Measurements from ENCODE around the gene KCNIP3.
"Not testable (repeated sequence)": the region's sequence is repeated elsewhere in the genome, so short reads cannot be mapped to it uniquely, and the experiment has no call there.

KCNIP3 gene

GRCh38 chr2:95346738-95347671, 49.9 kb downstream of the KCNIP3 start:
- no peak for DNase-seq (ENCODE audit: low read depth)

DNA sequence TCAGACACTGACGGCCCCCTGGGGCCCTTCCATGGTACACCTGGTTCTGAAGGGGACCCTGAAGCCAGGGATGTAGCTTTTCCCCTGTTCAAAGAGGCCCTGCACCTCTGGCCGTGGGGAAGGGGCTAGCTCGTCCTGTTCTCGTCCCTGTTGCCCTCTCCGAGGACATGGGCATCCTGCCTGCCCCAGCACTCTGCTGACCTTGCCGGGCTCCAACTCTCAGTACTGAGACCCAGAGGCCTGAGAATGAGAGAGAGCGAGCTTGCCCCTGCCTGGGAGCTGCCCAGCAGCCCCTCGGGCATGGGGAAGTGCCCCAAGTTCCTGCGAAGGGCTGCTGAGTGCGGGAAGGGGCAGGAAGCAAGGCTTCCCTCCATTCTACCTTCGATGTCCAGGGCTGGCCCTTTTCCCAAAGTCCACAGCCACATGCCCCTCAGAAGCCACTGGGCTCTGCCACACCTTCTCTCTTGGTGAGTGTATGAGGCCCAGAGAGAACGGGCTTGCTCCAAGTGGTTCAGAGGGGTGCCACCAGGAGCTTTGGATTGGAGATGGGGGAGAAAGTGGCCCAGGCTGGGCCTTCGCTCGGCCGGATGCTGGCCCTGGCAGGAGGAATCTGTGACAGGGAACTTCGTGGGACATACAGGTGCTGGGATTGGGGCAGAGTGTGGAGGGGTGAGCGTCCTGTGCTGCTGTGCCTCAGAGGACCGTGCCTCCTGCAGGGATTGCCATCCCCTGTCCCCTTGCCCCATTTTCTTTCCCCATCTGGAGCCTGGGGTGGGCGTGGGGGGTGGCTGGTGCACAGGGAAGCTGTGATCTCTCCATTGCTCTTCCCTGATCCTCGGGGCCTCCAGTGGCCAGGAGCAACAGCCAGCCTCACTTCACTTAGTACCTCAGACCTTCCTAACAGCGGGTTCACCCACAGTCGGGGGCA, 50.8 kb downstream of the KCNIP3 start:
- no peak for DNase-seq (ENCODE audit: low read depth)

DNA sequence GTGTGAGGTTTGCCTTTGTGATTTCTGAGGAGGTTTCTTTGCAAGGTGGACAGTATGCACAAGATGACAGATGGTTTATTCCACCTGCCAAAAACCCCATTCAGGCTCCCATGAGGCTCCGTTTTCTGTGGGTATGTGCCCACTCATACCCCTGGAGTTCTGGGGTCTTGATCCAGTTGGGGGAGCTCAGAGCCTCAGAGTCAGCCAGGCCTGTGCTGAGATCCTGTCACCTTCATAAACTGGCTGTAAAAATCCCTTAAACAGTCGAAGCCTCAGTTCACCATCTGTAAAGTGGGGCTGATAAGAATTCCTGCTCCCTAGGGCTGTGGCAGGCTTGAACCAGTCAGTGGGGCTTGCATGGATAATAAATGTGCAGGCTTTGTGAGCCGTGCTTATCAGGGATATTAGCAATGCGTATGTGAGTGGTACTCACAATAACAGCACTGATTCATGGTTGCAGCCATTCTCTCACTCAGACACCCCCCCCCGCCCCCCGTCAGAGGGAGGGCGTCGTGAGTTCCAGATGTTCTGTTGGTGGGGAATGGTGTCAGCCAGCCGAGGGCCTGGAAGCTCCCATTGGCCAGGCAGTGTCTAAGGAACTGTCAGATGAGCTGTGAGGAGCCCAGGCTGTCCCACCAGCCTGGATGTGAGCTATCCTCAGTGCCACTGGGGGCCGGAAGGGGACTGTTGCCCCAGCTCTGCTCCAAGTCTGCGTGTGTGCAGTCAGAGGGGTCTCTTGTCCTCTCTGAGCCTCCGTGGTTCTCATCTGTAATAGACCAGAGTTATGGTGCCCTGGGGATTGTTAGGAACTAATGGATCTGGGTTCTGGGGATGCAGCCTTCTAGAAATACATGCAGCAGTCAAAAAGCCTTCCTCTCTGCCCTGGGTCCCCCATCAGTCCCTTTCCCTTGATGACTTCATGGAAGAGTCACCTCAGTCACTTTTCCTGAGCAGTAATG, 51.7 kb downstream of the KCNIP3 start:
- no peak for DNase-seq (ENCODE audit: low read depth)

DNA sequence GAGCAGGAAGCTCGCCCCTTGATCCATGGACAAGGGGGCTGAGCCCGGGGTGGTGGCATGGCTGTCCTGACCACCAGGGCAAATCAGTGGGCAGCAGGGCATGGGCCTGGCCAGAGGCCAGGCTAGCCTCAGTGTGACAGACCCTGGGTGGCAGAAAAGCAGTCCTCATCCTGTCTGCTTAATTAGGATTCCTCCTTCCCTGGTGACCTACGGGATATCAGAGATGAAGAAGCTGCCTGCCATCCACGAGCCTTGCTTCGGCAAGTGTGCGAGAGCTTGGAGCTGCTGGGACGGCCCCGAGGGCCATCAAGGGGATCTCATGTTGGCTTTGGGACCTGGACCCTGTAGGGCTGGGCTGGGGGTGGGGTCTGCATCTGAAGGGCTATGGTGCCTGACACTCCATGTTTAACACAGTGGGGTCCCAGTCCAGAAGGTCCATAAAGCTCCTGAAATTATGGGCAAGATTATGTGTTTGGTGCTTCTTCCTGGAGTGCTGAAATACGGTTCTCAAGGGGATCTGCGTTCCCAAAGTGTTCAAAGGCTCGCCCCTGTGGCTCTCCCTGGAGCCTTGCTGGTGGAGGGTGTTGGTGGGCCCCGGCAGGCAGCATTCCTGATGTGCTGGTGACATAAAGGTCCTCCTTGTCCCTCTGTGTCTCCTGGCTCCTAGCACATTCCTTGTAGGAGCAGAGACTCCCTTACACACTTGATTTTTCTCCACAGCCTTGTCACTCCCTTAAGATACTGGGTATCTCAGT, 52.6 kb downstream of the KCNIP3 start:
- DNase-seq (ENCODE audit: low read depth) = no peak

DNA sequence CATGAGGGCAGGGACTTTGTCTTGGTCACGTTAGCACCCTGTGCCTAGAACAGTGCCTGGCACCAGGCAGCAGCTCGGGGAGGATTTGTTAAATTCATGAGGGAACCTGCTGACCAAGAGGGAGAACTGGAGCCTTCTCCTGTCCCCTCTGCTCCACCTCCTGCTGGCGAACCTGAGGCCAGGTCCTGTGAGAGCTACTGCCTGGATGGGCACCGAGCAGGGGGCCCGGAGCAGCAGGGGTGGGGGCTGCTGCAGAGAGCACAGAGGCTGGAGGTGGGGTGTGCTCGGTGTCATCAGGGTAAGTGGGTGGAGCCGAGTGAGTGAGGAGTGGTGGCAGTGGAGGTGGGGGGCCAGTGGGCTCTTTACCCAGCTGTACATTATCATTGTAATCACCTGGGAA, 53.2 kb downstream of the KCNIP3 start:
- DNase-seq (ENCODE audit: low read depth) = no peak

DNA sequence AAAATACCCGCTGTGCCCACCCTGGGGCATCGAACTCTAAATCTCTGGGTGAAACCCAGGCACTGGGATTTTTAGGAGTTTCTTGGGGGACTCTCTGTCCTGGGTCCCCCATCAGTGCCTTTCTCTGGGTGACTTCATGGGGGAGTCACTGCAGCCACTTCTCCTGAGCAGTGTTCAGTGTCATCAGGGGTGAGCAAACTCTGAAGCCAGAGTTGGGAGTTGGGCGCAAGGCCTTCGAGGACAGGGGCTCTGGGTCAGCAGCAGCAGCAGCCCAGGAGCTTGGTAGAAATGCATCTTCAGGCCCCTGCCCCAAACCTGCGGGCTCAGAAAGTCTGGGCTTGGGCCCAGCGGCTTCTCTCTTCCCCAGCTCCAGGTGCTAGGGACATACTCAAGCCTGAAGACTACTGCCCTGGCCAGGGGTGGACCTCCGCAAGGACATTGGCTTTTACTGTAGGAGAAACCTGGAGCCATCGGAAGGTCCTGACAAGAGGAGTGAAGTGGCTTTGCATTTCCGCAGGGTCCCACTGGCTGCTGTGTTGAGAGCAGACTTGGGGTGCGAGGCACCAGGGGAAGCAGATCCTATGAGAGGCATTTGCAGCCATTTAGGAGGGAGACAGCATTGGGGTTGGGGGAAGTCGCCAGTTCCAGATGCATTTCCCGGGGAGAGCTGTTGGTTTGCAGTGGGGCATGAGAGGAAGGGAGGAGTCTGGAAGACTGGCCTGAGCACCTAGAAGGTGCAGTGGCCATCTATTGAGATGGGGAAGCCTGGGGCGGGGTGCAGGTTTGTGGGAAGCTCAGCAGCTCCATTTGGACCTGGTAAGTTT, 53.8 kb downstream of the KCNIP3 start:
- no peak for DNase-seq (ENCODE audit: low read depth)

DNA sequence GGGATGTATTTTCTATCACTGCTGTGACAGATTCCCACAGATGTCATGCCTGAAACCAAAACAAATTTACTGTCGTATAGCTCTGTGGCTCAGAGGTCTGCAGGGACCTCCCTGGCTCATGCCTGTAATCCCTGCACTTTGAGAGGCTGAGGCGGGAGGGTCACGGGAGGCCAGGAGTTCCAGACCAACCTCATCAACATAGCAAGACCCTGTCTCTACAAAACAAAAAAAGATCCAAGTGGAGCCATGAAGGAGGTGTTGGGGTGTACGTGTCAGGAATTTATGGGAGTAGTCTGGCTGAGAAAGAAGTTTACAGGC, 54.4 kb downstream of the KCNIP3 start:
- DNase-seq (ENCODE audit: low read depth) = no peak

GRCh38 chr2:95352310-95353054, 55.3 kb downstream of the KCNIP3 start:
- DNase-seq (ENCODE audit: low read depth) = no peak

DNA sequence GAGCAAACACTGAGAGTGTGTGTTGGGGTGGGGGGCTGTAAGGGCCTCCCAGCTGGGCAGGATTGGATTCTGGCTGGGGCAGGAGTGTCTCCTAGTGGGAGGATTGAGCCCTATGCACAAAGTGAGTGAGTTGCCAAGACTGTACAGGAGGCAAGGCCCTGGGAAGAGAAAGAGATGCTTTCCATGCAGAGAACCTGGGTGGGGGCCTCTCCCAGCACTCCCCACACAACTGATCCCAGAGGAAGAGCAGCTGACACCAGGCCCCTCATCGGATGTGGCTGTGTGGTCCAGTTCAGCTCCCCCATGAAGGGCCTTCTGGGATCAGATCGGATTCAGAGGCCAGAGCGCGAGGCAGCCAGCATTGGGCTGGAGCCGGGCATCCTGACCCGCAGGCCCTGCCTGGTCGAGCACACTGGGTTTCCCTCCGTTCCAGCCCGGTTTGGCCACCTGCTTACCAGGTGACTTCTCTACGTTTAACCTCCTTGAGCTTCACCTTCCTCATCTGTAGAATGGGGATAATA, 56.0 kb downstream of the KCNIP3 start:
- no peak for DNase-seq (ENCODE audit: low read depth)

DNA sequence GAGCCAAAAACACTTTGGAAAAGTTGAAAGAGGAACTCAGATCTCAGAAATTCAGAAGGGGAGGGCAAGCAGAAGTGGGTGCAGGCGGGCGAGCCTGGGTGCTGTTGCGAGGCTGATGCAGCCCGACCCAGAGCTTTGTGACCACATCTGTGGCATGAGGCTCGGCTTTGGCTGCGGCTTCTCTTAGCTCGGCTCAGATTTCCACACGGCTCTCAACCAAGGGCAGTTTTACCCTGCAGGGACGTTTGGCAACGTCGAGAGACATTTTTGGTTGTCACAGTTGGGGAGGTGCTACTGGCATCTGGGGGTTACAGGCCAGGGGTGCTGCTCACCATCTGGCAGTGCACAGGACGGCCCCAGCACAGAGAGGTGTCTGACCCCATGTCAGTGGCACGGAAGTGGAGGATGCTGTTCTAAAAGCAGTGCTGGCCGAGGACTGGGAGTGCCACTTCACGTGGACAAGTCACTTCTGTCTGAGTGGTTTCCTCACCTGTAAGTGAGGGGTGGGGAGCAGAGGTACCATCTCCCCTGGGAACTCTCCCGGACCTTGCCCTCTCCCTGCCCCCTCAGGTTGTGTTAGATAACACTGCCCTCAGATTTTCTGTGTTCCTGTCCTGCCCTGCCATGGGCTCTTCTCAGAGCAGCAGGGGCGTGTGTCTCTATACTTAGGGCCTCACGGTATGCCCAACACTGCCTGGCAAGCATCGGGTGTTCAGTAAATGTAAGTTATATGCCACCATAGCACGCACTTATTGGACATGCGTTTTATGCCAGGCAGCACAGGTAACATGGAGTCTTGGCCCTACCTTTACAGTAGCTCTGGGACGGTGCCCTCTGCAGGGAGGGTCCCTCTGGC, 56.7 kb downstream of the KCNIP3 start:
- DNase-seq (ENCODE audit: low read depth) = no peak

DNA sequence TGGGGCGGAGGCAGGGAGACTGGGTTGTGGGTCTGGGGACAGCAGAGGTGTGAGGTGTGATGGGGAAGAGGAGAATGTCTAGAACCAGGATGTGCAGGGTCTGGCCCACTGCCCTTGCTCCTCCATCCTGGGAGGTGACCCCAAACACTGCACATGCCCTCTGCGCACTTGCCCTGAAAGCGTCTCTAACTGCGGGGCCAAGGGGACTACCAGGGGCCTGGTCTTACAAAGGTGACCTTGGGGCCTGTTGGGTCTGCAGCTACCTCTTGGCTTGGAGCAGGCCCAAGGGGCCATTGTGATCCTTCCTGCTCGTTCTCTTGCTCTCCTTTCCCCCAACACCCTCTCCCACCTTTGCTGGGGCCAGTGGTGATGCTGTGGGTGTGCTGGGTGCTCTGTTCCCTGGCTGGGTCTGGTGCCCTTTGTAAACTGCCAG, 57.3 kb downstream of the KCNIP3 start:
- DNase-seq (ENCODE audit: low read depth) = no peak

GRCh38 chr2:95354925-95355324, 57.8 kb downstream of the KCNIP3 start:
- DNase-seq (ENCODE audit: low read depth) = no peak

DNA sequence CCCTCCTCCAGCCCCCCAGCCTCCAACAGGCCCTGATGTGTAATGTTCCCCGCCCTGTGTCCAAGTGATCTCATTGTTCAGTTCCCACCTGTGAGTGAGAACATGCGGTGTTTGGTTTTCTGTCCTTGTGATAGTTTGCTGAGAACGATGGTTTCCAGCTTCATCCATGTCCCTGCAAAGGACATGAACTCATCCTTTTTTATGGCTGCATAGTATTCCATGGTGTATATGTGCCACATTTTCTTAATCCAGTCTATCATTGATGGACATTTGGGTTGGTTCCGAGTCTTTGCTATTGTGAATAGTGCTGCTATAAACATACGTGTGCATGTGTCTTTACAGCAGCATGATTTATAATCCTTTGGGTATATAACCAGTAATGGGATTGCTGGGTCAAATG, 58.3 kb downstream of the KCNIP3 start:
- DNase-seq (ENCODE audit: low read depth) = not testable (repeated sequence)

- DNase-seq (ENCODE audit: low read depth) = no peak
These were observed 59.9 kb downstream of the KCNIP3 start for GRCh38 chr2:95356821-95357700.

- DNase-seq (ENCODE audit: low read depth) = no peak
These were observed 60.7 kb downstream of the KCNIP3 start for GRCh38 chr2:95357717-95358280.

DNA sequence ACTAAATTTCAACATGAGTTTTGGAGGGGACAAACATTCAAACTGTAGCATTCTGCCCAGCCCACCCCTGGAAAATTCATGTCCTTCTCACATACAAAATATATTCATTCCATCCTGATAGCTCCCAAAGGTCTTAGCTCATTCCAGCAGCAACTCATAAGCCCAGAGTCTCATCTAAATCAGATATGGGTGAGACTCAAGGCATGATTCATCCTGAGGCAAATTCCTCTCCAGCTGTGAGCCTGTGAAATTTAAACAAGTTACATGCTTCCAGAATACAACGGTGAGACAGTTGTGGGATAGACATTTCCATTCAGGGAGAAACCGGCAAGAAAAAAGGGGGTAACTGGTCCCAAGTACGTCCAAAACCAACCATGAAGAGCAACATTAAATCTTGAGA, 61.9 kb downstream of the KCNIP3 start:
- DNase-seq (ENCODE audit: low read depth) = no peak

- DNase-seq (ENCODE audit: low read depth) = no peak
These were observed 62.4 kb downstream of the KCNIP3 start for GRCh38 chr2:95359501-95359930.
